TTC549 (cell line): ENCODE data around the gene CPVL.

Experiments used
- FAIRE-seq: peaks from 2 replicates; lab custom pipeline; 2012; peaks lifted over from hg19 to GRCh38; lab: Jason Lieb, UNC

The CPVL gene

GRCh38 chr7:29154076-29154475, 7.7 kb upstream of the CPVL start:
- FAIRE-seq, result no peak

- FAIRE-seq, result no peak
These were observed 4.5 kb upstream of the CPVL start for GRCh38 chr7:29150856-29151255.

GRCh38 chr7:29149036-29149435, 2.7 kb upstream of the CPVL start:
- no peak for FAIRE-seq

GRCh38 chr7:29147821-29148220, 1.5 kb upstream of the CPVL start:
- no peak for FAIRE-seq

GRCh38 chr7:29146888-29147609, 712 bp upstream of the CPVL start:
- FAIRE-seq, result no peak

- FAIRE-seq, result no peak
These were observed 732 bp downstream of the CPVL start for GRCh38 chr7:29145553-29146056.

- no peak for FAIRE-seq
These were observed 2.6 kb downstream of the CPVL start for GRCh38 chr7:29143751-29144150.

GRCh38 chr7:29142021-29142727, 4.2 kb downstream of the CPVL start:
- no peak for FAIRE-seq

GRCh38 chr7:29140873-29141468, 5.4 kb downstream of the CPVL start:
- no peak for FAIRE-seq

- FAIRE-seq, result no peak
These were observed 6.5 kb downstream of the CPVL start for GRCh38 chr7:29139796-29140195.

GRCh38 chr7:29139191-29139590, 7.1 kb downstream of the CPVL start:
- FAIRE-seq, result no peak

- FAIRE-seq, result no peak
These were observed 7.7 kb downstream of the CPVL start for GRCh38 chr7:29138588-29138987.

- no peak for FAIRE-seq
These were observed 10.5 kb downstream of the CPVL start for GRCh38 chr7:29135846-29136245.

- no peak for FAIRE-seq
These were observed 13.4 kb downstream of the CPVL start for GRCh38 chr7:29132980-29133379.

GRCh38 chr7:29131678-29132077, 14.7 kb downstream of the CPVL start:
- no peak for FAIRE-seq

- FAIRE-seq, result no peak
These were observed 16.2 kb downstream of the CPVL start for GRCh38 chr7:29130096-29130495.

- no peak for FAIRE-seq
These were observed 18.8 kb downstream of the CPVL start for GRCh38 chr7:29127527-29127926.

GRCh38 chr7:29126804-29127203, 19.5 kb downstream of the CPVL start:
- FAIRE-seq, result no peak

GRCh38 chr7:29123626-29124190, 22.6 kb downstream of the CPVL start:
- no peak for FAIRE-seq

- no peak for FAIRE-seq
These were observed 23.6 kb downstream of the CPVL start for GRCh38 chr7:29122759-29123158.

GRCh38 chr7:29122081-29122480, 24.3 kb downstream of the CPVL start:
- no peak for FAIRE-seq

GRCh38 chr7:29120955-29121354, 25.4 kb downstream of the CPVL start:
- no peak for FAIRE-seq

GRCh38 chr7:29119538-29119937, 26.8 kb downstream of the CPVL start:
- FAIRE-seq, result no peak
